Activated CD8-positive, alpha-beta T cell treated with anti-CD3 and anti-CD28 coated beads, Interleukin-2, amount 10 ng/mL, durations not matched to agents 7 days and 5 days (primary cell): Measurements from ENCODE around the gene ERF. TPM values are rescaled to one million over a fixed set of nuclear protein-coding genes. Genes with fewer than 3 reads are reported as not detected.
A peak's percentile ranks its signal among the peaks of the same experiment; 100 is the strongest.

ENCODE experiments used
- ATAC-seq: fragments of 150-1000 bp; cut with Tn5 transposase; one replicate; pipeline ENCODE4 v1.10.0; 2021; ENCODE audit warnings: moderate library complexity
- CTCF ChIA-PET: fragments of 350-600 bp; sonication (Branson Sonifier 250); formaldehyde crosslinking; loops from one replicate; lab custom pipeline; 2021; ENCODE audit warnings: antibody characterized with exemption; lab: Charles Lee
- POLR2A ChIA-PET: fragments of 350-600 bp; sonication (Branson Sonifier 250); formaldehyde crosslinking; loops from one replicate; lab custom pipeline; 2021; ENCODE audit warnings: antibody characterized with exemption; lab: Charles Lee
- DNase-seq: peaks from one replicate; pipeline ENCODE4 v3.0.0-alpha.2; 2020
- H3K27ac Mint-ChIP-seq: one replicate; pipeline ENCODE4 v1.8.0; 2021; ENCODE audit warnings: mild to moderate bottlenecking, mixed read lengths
- H3K27me3 Mint-ChIP-seq: one replicate; pipeline ENCODE4 v1.8.0; 2021; ENCODE audit warnings: low read depth, mixed read lengths
- H3K36me3 Mint-ChIP-seq: one replicate; pipeline ENCODE4 v1.8.0; 2021; ENCODE audit warnings: low read depth, mixed read lengths
- H3K4me1 Mint-ChIP-seq: one replicate; pipeline ENCODE4 v1.8.0; 2021; ENCODE audit warnings: low read depth, mixed read lengths
- H3K4me3 Mint-ChIP-seq: one replicate; pipeline ENCODE4 v1.8.0; 2021; ENCODE audit warnings: mild to moderate bottlenecking, mixed read lengths
- H3K9me3 Mint-ChIP-seq: one replicate; pipeline ENCODE4 v1.8.0; 2022; ENCODE audit warnings: mixed read lengths; ENCODE audit not compliant: insufficient read depth
- total RNA-seq, 2 experiments: library from RNA; stranded (reverse); gene quantifications; one replicate each; pipeline ENCODE4 v1.2.3, GENCODE V29; 2021

The ERF gene
- total RNA-seq, 2 experiments from 2014 or later = 49.9 to 54.5 TPM

DNA sequence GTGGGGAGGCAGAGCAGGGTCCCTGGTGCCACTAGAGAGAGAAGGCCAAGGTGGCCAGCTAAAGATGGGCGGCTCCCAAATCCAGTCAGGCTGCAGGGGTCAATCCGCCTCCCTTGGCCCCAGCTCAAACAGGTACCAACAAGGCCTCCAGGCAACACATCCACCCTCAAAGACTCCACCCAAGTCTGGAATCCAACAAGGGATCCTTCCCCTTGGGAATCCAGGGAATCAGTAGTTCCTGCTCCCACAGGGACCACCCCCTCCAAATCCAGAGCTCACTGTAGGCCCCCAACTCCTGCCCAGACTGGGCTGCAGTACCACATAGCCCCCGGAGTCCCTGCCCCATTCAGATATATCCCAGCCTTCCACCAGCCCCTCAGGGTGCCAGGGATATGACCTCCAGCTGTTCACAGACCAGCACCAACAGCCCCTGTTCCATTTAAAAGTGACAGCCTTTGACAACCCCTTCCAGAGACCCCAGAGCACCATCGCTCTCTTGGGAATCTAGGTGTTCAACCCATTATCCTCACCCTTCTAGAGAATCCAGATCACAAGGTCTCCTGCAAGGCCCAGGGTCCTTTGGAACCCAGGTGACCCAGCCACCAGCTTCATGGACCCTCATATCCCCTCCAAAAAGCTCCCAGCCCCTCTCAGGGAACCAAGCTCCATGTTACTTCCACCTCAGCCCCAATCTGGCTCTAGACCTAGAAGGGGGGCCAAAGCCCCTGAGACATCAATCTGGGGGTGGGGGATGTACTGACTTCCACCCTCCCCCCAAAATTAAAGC, 3.2 kb downstream of the ERF start:
- Mint-ChIP-seq H3K4me1 (peaks cover 35% of the 10 kb centered on the region), H3K4me3 (peak overlapping the region; percentile 84), H3K36me3 (peaks cover 12% of the 10 kb centered on the region), H3K27ac (peak overlapping the region; percentile 83), H3K9me3 (no peaks in the 10 kb centered on the region), H3K27me3 (peaks cover 7% of the 10 kb centered on the region)
- POLR2A ChIA-PET = interaction anchor here (0.8 to 1.7 kb wide), 6 partner anchors 8 to 31 kb away, joined by 3 to 7 read pairs (median 4); partner anchors contain the start of gene ZNF526
- no peak for DNase-seq
- no peak for ATAC-seq
- CTCF ChIA-PET = interaction anchor here (1.0 to 3.6 kb wide), 3 partner anchors 19 to 119 kb away, joined by 3 to 22 read pairs (median 3); no protein-coding TSS in a partner anchor

DNA sequence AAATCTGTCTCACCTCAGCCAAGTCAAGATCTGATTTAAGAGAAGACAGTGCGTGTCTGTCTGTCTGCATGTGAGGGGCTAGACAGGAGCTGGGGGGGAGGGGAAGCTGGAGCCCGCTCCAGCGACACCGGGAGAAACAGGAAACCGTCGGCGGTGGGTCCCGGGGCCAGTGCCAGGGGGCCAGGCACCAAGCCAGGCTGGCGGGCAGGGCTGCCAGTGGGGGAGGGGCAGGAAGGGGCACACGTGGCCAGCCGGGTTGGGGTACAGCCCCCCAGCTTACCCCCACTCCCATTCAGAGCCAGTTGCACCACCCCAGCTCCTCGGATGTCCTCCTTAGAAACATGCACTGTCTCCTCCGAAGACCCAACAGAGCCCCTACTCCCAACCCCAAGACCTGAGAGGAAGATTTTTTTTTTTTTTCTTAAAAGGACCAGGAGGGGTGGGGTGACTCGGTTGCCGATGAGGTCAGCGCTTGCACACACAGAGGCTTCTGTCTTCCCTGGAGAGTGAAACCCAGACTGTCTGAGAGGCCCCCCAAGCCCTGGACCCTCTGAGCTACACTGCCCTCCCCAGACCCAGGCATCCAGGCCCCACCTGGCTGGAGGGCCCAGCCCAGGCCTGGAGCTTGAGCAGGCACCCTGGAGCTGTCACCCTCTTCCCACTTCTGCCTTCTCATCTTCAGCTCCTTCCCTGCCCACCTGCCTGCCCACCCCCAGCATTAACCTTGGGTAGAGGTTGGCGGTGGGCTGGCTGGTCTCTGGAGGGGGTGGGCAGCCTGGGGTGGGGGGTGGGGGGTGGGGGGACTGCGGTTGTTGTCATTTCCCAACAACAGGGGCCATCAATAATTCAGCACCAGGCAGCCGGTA, 4.0 kb downstream of the ERF start:
- Mint-ChIP-seq H3K36me3 (peaks cover 12% of the 10 kb centered on the region), H3K9me3 (no peaks in the 10 kb centered on the region), H3K4me3 (peak overlapping the region; percentile 28), H3K27ac (peak overlapping the region; percentile 83), H3K4me1 (peaks cover 35% of the 10 kb centered on the region), H3K27me3 (peaks cover 1% of the 10 kb centered on the region)
- ATAC-seq (no peak), DNase-seq (peak; percentile 59)
- POLR2A ChIA-PET = interaction anchor here (0.6 to 1.4 kb wide), 6 partner anchors 20 to 155 kb away, joined by 3 to 7 read pairs (median 3); partner anchors contain the start of gene POU2F2
- CTCF ChIA-PET = interaction anchor here (1.0 to 3.6 kb wide), 4 partner anchors 20 to 142 kb away, joined by 3 to 22 read pairs (median 4); no protein-coding TSS in a partner anchor

DNA sequence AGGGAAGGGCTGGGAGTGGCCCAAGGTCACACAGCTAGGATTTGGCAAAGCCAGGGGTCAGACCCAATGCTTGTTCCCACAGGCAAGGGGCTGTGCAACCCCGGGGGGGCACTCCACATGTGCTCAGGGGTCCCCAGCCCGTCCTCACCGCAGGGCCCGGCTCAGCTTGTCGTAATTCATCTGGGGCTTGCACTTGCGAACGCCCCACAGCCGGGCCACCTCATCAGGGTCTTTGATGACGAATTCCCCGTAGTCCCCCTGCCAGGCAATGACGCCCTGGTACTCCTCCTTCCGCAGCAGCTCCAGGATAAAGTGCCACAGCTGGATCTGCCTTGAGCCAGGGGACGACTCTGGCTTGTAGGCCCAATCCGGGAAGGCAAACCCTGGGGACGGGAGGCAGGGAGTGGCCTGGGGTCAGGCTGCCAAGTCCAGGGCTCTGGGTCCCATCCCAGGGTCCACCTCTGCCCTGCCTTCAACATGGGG, 4.7 kb downstream of the ERF start:
- H3K4me1 Mint-ChIP-seq = peaks cover 40% of the 10 kb centered on the region
- POLR2A ChIA-PET = interaction anchor here (0.6 to 1.4 kb wide), 7 partner anchors 20 to 154 kb away, joined by 3 to 7 read pairs (median 3); partner anchors contain the start of gene POU2F2
- ATAC-seq (no peak), DNase-seq (no peak)
- H3K36me3 Mint-ChIP-seq = peaks cover 12% of the 10 kb centered on the region
- H3K27me3 Mint-ChIP-seq = no peaks in the 10 kb centered on the region
- H3K4me3 Mint-ChIP-seq = no peak overlapping the region
- CTCF ChIA-PET = interaction anchor here (1.2 to 3.6 kb wide), 3 partner anchors 29 to 141 kb away, joined by 3 to 22 read pairs (median 4); no protein-coding TSS in a partner anchor
- H3K27ac Mint-ChIP-seq = peak overlapping the region; percentile 73
- H3K9me3 Mint-ChIP-seq = no peaks in the 10 kb centered on the region

DNA sequence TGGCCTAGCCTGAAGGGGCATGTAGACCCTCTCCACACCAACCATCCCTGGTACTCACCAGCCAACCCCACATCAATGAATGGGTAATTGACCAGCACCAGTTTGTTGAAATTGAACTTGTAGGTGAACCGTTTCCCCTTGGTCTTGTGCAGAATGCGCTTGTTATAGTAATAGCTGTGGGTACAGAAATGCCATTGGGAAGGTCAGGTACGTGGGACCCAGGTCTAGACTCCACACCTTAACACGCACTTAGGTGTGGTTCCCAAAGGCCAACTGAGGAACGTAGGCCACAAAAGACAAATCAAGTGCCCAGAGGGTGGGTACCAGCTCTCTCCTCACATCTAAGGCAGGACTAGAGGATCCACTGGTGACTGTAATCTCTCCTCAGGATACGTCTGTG, 5.2 kb downstream of the ERF start:
- H3K36me3 Mint-ChIP-seq = peaks cover 12% of the 10 kb centered on the region
- POLR2A ChIA-PET = interaction anchor here (1.0 to 1.2 kb wide), 2 partner anchors 20 to 33 kb away, joined by 3 to 4 read pairs; no protein-coding TSS in a partner anchor
- no peak for ATAC-seq
- peak overlapping the region; percentile 73 for H3K27ac Mint-ChIP-seq
- no peaks in the 10 kb centered on the region for H3K27me3 Mint-ChIP-seq
- no peaks in the 10 kb centered on the region for H3K9me3 Mint-ChIP-seq
- no peak overlapping the region for H3K4me3 Mint-ChIP-seq
- H3K4me1 Mint-ChIP-seq = peaks cover 44% of the 10 kb centered on the region
- CTCF ChIA-PET = interaction anchor here (1.2 to 3.6 kb wide), 3 partner anchors 30 to 141 kb away, joined by 3 to 22 read pairs (median 4); no protein-coding TSS in a partner anchor
- no peak for DNase-seq

DNA sequence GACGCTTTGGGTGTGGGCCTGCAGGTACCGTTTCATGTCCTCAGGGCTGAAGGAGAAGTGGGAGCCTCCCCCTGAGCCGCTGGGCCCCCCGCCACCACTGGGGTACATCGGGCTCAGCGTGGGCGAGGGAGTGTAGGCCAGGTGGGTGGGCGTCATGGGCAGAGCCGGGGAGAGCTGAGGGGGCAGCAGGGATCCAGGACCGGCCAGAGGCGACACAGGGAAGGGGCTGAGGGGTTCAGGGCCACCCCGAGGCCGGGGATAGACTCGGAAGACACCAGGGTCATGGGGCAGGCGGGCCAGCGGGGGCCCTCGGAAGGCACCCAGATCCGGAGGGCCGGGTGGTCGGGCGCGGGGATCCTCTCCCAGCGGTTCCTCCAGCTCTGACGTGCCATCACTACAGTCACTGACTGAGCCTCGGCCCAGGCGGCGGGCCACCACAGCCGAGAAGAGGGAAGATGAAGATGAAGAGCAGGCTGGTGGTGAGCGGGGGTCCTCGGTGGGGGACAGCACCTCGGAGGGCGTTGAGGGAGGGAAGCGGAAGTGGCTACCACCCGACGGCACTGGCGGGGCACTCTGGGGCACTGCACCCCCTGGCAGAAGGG, 5.7 kb downstream of the ERF start:
- no peaks in the 10 kb centered on the region for H3K9me3 Mint-ChIP-seq
- DNase-seq (no peak), ATAC-seq (no peak)
- H3K36me3 Mint-ChIP-seq = peaks cover 12% of the 10 kb centered on the region
- H3K4me3 Mint-ChIP-seq = no peak overlapping the region
- peaks cover 48% of the 10 kb centered on the region for H3K4me1 Mint-ChIP-seq
- peak overlapping the region; percentile 69 for H3K27ac Mint-ChIP-seq
- CTCF ChIA-PET = interaction anchor here (1.2 to 9.0 kb wide), 3 partner anchors 30 to 116 kb away, joined by 3 to 113 read pairs (median 22); no protein-coding TSS in a partner anchor
- no peaks in the 10 kb centered on the region for H3K27me3 Mint-ChIP-seq
- POLR2A ChIA-PET = interaction anchor here (1.0 to 1.2 kb wide), 2 partner anchors 21 to 33 kb away, joined by 3 to 4 read pairs; no protein-coding TSS in a partner anchor

DNA sequence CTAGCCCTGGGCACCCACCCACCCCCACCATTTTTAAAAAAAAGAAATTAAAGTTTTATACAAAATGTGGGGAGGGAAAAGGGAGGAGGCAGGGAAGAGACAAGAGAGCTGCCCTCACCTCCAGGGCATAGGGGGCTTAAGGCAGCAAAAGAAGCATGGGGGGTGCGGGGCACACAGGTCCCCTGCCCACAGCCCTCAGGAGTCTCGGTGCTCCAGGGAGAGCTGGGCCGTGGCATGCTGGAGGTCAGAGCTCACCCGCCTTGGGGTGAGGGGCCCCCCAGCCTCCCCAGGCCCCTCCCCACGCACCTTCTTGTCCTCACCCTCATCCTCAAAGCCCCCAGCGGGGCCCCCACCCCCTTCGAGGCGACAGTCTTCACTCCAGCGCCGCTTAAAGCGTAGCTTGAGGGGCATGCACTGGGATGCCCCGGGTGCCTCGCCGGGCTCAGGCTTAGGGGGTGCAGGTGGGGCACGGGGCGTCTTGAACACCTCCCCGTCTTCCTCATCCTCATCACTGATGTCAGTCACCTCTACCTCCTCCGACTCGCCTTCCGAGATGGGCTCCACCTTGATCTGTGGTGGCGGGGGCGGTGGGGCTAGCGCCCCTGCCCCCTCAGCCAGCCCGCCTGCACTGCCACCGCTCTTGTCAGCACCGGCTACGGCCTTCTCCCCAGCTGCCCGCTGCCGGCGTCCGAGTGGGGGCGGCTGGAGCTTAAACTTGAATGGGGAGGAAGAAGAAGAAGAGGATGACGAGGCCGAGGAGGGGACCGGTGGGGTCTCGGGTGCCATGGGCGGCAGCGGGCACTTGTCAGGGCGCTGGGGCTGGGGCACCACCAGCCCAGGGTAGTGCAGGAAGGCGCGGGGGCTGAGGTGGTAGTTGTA, 6.4 kb downstream of the ERF start:
- peaks cover 51% of the 10 kb centered on the region for H3K4me1 Mint-ChIP-seq
- H3K4me3 Mint-ChIP-seq = no peak overlapping the region
- ChIA-PET CTCF (interaction anchor here (9.0 kb wide), 1 partner anchor 31 kb away, joined by 113 read pairs; no protein-coding TSS in a partner anchor), POLR2A (interaction anchor here (1.2 kb wide), 1 partner anchor 22 kb away, joined by 4 read pairs; no protein-coding TSS in a partner anchor)
- ATAC-seq = no peak
- peak overlapping the region; percentile 69 for H3K27ac Mint-ChIP-seq
- H3K36me3 Mint-ChIP-seq = peaks cover 12% of the 10 kb centered on the region
- no peaks in the 10 kb centered on the region for H3K9me3 Mint-ChIP-seq
- no peak for DNase-seq
- no peaks in the 10 kb centered on the region for H3K27me3 Mint-ChIP-seq

DNA sequence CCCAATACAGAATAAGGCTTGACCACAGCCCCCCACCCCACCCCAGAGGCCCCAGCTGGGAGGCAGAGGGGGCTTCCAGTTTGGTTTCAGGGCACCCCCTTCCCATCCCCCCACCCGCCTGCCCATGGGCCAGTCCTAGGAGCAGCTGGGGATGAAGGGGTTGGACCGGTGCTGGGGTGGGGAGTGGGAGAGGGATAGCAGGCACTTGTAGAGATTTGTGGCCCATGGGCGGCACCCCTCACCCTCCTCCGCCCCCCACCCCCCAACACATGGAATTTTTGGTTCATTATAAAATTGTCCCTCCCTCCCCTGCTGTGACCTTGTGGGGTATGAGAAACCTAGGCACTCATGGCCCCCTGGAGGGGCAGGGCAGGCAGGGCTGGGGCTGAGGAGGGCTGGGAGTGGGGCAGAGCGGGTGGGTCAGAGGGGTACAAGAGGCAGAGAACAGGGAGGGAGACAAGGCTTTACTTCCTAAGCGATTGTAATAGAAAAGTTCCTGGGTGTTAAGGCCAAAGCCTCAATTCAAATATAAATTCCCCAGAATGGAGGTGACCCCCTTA, 7.2 kb downstream of the ERF start:
- DNase-seq = no peak
- peaks cover 52% of the 10 kb centered on the region for H3K4me1 Mint-ChIP-seq
- no peak overlapping the region for H3K27ac Mint-ChIP-seq
- H3K27me3 Mint-ChIP-seq = no peaks in the 10 kb centered on the region
- no peak overlapping the region for H3K4me3 Mint-ChIP-seq
- H3K9me3 Mint-ChIP-seq = no peaks in the 10 kb centered on the region
- no peak for ATAC-seq
- H3K36me3 Mint-ChIP-seq = peaks cover 9% of the 10 kb centered on the region
- CTCF ChIA-PET = interaction anchor here (2.0 to 9.0 kb wide), 2 partner anchors 32 to 115 kb away, joined by 8 to 113 read pairs; partner anchors contain the start of gene POU2F2
- POLR2A ChIA-PET = no interaction called here

DNA sequence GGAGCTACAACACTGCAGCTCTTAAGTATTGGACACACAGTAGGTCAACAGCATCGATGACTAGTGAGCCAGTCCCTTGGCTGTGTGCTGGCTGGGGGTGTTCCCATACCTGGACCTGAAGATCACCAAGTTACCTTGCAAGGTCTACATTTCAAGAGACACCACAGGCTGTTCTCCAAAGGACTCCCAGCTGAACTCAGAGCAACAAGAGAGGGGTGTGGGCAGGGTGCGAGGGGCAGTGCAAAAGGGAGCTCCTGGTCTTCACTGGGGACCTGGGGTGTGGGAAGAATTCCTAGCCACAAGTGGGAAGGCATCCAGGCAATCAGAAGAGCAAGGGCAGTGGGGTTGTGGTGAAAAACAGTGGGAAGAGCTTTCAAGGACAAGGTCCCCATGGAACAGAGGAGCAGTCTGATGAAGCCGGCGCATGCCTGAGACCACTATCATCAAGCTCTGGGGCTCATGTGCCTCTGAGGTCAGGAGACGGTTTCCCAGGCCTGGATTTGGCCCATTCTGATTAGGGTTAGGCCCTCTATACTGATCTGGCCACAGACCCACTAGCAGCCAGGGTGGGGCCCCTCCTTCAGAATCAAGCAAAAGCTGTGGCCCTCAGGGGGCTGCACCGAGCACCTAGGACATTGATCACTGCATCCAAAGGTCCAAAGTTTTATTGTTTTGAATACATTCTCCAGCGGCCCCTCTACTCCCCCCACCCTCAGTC, 7.8 kb downstream of the ERF start:
- no peak for ATAC-seq
- peak overlapping the region; percentile 39 for H3K27ac Mint-ChIP-seq
- peaks cover 45% of the 10 kb centered on the region for H3K4me1 Mint-ChIP-seq
- no peak for DNase-seq
- no peaks in the 10 kb centered on the region for H3K27me3 Mint-ChIP-seq
- H3K4me3 Mint-ChIP-seq = no peak overlapping the region
- POLR2A ChIA-PET = interaction anchor here (0.9 to 1.8 kb wide), 2 partner anchors 23 to 30 kb away, joined by 4 to 7 read pairs; partner anchors contain the start of gene DEDD2
- H3K36me3 Mint-ChIP-seq = peaks cover 7% of the 10 kb centered on the region
- no peaks in the 10 kb centered on the region for H3K9me3 Mint-ChIP-seq
- CTCF ChIA-PET = interaction anchor here (0.7 to 9.0 kb wide), 4 partner anchors 23 to 139 kb away, joined by 3 to 113 read pairs (median 6); partner anchors contain the start of gene POU2F2

DNA sequence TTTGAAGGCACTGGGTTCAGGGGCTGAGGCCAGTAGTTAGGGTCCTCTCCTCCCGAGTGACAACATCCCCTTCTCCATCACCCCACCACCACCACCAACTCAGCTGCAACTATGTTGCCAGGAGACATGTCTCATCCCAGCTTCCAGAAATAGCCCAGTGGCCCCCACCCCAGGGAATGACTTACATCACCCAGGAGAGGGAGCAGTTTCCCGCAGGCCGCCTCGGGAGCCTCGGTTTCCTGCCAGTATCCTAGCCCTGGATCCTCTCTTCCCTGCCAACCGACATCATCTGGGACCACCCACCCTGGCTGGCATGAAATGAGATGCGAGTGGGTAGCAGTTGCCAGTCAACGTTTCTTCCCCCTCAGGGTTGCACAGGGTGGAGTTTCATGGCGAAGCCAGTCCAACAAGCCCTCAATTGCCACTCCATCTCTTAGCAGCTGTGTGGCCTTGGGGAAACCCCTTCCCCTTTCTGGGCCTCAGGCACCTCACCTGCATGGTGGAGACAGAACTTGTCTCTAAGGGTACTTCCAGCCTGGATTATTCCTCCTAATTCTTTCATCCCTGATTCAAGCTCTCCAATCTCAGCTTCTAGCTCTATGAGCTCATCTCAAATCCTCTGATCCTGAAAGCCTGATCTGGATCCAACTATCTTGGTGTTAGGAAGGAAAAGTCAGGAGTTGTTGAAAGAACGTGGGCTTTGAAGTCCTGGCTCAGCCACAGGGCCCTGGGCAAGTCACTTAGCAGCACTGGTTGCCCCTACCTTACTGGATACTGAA, 8.6 kb downstream of the ERF start:
- CTCF ChIA-PET = interaction anchor here (0.7 to 9.0 kb wide), 9 partner anchors 21 to 138 kb away, joined by 3 to 113 read pairs (median 5); partner anchors contain the start of gene POU2F2
- Mint-ChIP-seq H3K27me3 (no peaks in the 10 kb centered on the region), H3K4me3 (no peak overlapping the region), H3K9me3 (no peaks in the 10 kb centered on the region), H3K36me3 (peaks cover 7% of the 10 kb centered on the region), H3K27ac (peak overlapping the region; percentile 39), H3K4me1 (peaks cover 41% of the 10 kb centered on the region)
- POLR2A ChIA-PET = interaction anchor here (0.9 to 1.8 kb wide), 2 partner anchors 24 to 29 kb away, joined by 4 to 7 read pairs; partner anchors contain the start of gene DEDD2
- DNase-seq = no peak
- ATAC-seq = no peak
